ENCODE results near the gene MKRN2OS.

Gene MKRN2OS

GRCh38 chr3:12579905-12580304 lies 34.6 kb upstream of the MKRN2OS start:
- no peaks in the 10 kb centered on the region for H3K4me1 ChIP-seq (ENCODE audit: insufficient read depth, low read length)
- TF ChIP-seq CTCF (IDR thresholded peaks at IDR 0.05; ENCODE audit: borderline replicate concordance, extremely low read depth, low read length, poor library complexity, severe bottlenecking): no peak
- TF ChIP-seq EZH2 (IDR thresholded peaks at IDR 0.05; ENCODE audit: borderline replicate concordance, low read depth, low read length, severe bottlenecking): no peak
- H3K4me2 ChIP-seq (ENCODE audit: insufficient read depth, low read length): no peak overlapping the region
- no peak overlapping the region for H2AFZ ChIP-seq (ENCODE audit: low read depth, low read length)
- no peaks in the 10 kb centered on the region for H3K27me3 ChIP-seq (ENCODE audit: insufficient read depth, low read length, poor library complexity)
- H3K27ac ChIP-seq (ENCODE audit: low read length): no peak overlapping the region
- no peaks in the 10 kb centered on the region for H3K9me3 ChIP-seq (ENCODE audit: insufficient read depth, low read length, severe bottlenecking)
- no peak overlapping the region for H3K9ac ChIP-seq (ENCODE audit: low read depth, low read length)
- 0 out of 2 replicates have a peak, but pooled peaks cover 7% of the 10 kb centered on the region for H4K20me1 ChIP-seq (ENCODE audit: insufficient read depth, low read length)
- no peak for ATAC-seq (ENCODE audit: insufficient read depth, low read depth)
- no peak for DNase-seq
- no peak overlapping the region for H3K4me3 ChIP-seq (ENCODE audit: low read depth in 1 of 2, low read length in 2 of 2)
- H3K79me2 ChIP-seq (ENCODE audit: insufficient read depth, low read length): 0 out of 2 replicates have a peak, but pooled peaks cover 4% of the 10 kb centered on the region
- H3K36me3 ChIP-seq (ENCODE audit: insufficient read depth, low read length): peaks cover 97% of the 10 kb centered on the region

- no peaks in the 10 kb centered on the region for H3K4me1 ChIP-seq (ENCODE audit: insufficient read depth, low read length)
- H3K9me3 ChIP-seq (ENCODE audit: insufficient read depth, low read length, severe bottlenecking): no peaks in the 10 kb centered on the region
- H3K36me3 ChIP-seq (ENCODE audit: insufficient read depth, low read length): peaks cover 97% of the 10 kb centered on the region
- DNase-seq: no peak
- 0 out of 2 replicates have a peak, but pooled peaks cover 7% of the 10 kb centered on the region for H4K20me1 ChIP-seq (ENCODE audit: insufficient read depth, low read length)
- no peak for TF ChIP-seq CTCF (IDR thresholded peaks at IDR 0.05; ENCODE audit: borderline replicate concordance, extremely low read depth, low read length, poor library complexity, severe bottlenecking)
- no peak for TF ChIP-seq EZH2 (IDR thresholded peaks at IDR 0.05; ENCODE audit: borderline replicate concordance, low read depth, low read length, severe bottlenecking)
- H3K9ac ChIP-seq (ENCODE audit: low read depth, low read length): no peak overlapping the region
- no peaks in the 10 kb centered on the region for H3K27me3 ChIP-seq (ENCODE audit: insufficient read depth, low read length, poor library complexity)
- no peak overlapping the region for H2AFZ ChIP-seq (ENCODE audit: low read depth, low read length)
- no peak for ATAC-seq (ENCODE audit: insufficient read depth, low read depth)
- no peak overlapping the region for H3K27ac ChIP-seq (ENCODE audit: low read length)
- 0 out of 2 replicates have a peak, but pooled peaks cover 4% of the 10 kb centered on the region for H3K79me2 ChIP-seq (ENCODE audit: insufficient read depth, low read length)
- no peak overlapping the region for H3K4me2 ChIP-seq (ENCODE audit: insufficient read depth, low read length)
- no peak overlapping the region for H3K4me3 ChIP-seq (ENCODE audit: low read depth in 1 of 2, low read length in 2 of 2)
Measured at GRCh38 chr3:12579456-12579855, 34.2 kb upstream of the MKRN2OS start.

- ATAC-seq (ENCODE audit: insufficient read depth, low read depth): no peak
- H3K4me2 ChIP-seq (ENCODE audit: insufficient read depth, low read length): no peak overlapping the region
- DNase-seq: no peak
- no peaks in the 10 kb centered on the region for H3K9me3 ChIP-seq (ENCODE audit: insufficient read depth, low read length, severe bottlenecking)
- no peaks in the 10 kb centered on the region for H3K27me3 ChIP-seq (ENCODE audit: insufficient read depth, low read length, poor library complexity)
- 0 out of 2 replicates have a peak, but pooled peaks cover 7% of the 10 kb centered on the region for H4K20me1 ChIP-seq (ENCODE audit: insufficient read depth, low read length)
- peaks cover 97% of the 10 kb centered on the region for H3K36me3 ChIP-seq (ENCODE audit: insufficient read depth, low read length)
- no peak overlapping the region for H3K4me3 ChIP-seq (ENCODE audit: low read depth in 1 of 2, low read length in 2 of 2)
- H3K27ac ChIP-seq (ENCODE audit: low read length): no peak overlapping the region
- H3K4me1 ChIP-seq (ENCODE audit: insufficient read depth, low read length): no peaks in the 10 kb centered on the region
- no peak overlapping the region for H2AFZ ChIP-seq (ENCODE audit: low read depth, low read length)
- TF ChIP-seq CTCF (IDR thresholded peaks at IDR 0.05; ENCODE audit: borderline replicate concordance, extremely low read depth, low read length, poor library complexity, severe bottlenecking) (peak; percentile 18), EZH2 (IDR thresholded peaks at IDR 0.05; ENCODE audit: borderline replicate concordance, low read depth, low read length, severe bottlenecking) (no peak)
- H3K79me2 ChIP-seq (ENCODE audit: insufficient read depth, low read length): no peaks in the 10 kb centered on the region
- no peak overlapping the region for H3K9ac ChIP-seq (ENCODE audit: low read depth, low read length)
Measured at GRCh38 chr3:12578742-12579141, 33.4 kb upstream of the MKRN2OS start.

- no peak overlapping the region for H3K9ac ChIP-seq (ENCODE audit: low read depth, low read length)
- no peaks in the 10 kb centered on the region for H3K79me2 ChIP-seq (ENCODE audit: insufficient read depth, low read length)
- 0 out of 2 replicates have a peak, but pooled peaks cover 3% of the 10 kb centered on the region for H4K20me1 ChIP-seq (ENCODE audit: insufficient read depth, low read length)
- H3K27me3 ChIP-seq (ENCODE audit: insufficient read depth, low read length, poor library complexity): no peaks in the 10 kb centered on the region
- no peak overlapping the region for H3K4me3 ChIP-seq (ENCODE audit: low read depth in 1 of 2, low read length in 2 of 2)
- H3K27ac ChIP-seq (ENCODE audit: low read length): no peak overlapping the region
- ATAC-seq (ENCODE audit: insufficient read depth, low read depth): no peak
- no peak for TF ChIP-seq EZH2 (IDR thresholded peaks at IDR 0.05; ENCODE audit: borderline replicate concordance, low read depth, low read length, severe bottlenecking)
- no peak for TF ChIP-seq CTCF (IDR thresholded peaks at IDR 0.05; ENCODE audit: borderline replicate concordance, extremely low read depth, low read length, poor library complexity, severe bottlenecking)
- H3K36me3 ChIP-seq (ENCODE audit: insufficient read depth, low read length): peaks cover 94% of the 10 kb centered on the region
- no peak for DNase-seq
- H2AFZ ChIP-seq (ENCODE audit: low read depth, low read length): no peak overlapping the region
- H3K9me3 ChIP-seq (ENCODE audit: insufficient read depth, low read length, severe bottlenecking): no peaks in the 10 kb centered on the region
- no peaks in the 10 kb centered on the region for H3K4me1 ChIP-seq (ENCODE audit: insufficient read depth, low read length)
- no peak overlapping the region for H3K4me2 ChIP-seq (ENCODE audit: insufficient read depth, low read length)
Measured at GRCh38 chr3:12577379-12577778, 32.1 kb upstream of the MKRN2OS start.
